Gastroesophageal sphincter (tissue), 4 donors: ENCODE data around the gene TRIM74. TPM values are rescaled to one million over a fixed set of nuclear protein-coding genes. Genes with fewer than 3 reads are reported as not detected.
"Not testable (repeated sequence)": the region's sequence is repeated elsewhere in the genome, so short reads cannot be mapped to it uniquely, and the experiment has no call there.

ENCODE experiments used
- ATAC-seq: fragments of 150-250 bp; one replicate; pipeline ENCODE4 v1.9.1; 2016; ENCODE audit warnings: mild to moderate bottlenecking, moderate library complexity
- H3K27ac ChIP-seq, 4 donors: fragments of 200-600 bp; sonication (generic) in 3 of 4; 1 replicate in 3 of 4; 2 replicates in 1 of 4; pipeline ENCODE4 v1.5.1; 2016 to 2019
- H3K27me3 ChIP-seq: fragments of 200-600 bp; sonication (generic); one replicate; pipeline ENCODE4 v1.5.1; 2019
- H3K36me3 ChIP-seq, 2 donors: fragments of 200-600 bp; sonication (generic); one replicate each; pipeline ENCODE4 v1.5.1; 2019; ENCODE audit warnings: control low read depth in 1 of 2
- H3K4me1 ChIP-seq, 3 donors: fragments of 200-600 bp; sonication (generic); 1 replicate in 2 of 3; 2 replicates in 1 of 3; pipeline ENCODE4 v1.5.1; 2016 to 2019; ENCODE audit warnings: control low read depth in 2 of 3
- H3K4me3 ChIP-seq, 2 donors: fragments of 200-600 bp; sonication (generic); one replicate each; pipeline ENCODE4 v1.5.1; 2019; ENCODE audit warnings: mild to moderate bottlenecking in 1 of 2, moderate library complexity in 1 of 2
- H3K9me3 ChIP-seq, 3 donors: fragments of 200-600 bp; sonication (generic); one replicate each; pipeline ENCODE4 v1.5.1; 2017 to 2019; ENCODE audit warnings: control low read depth in 2 of 3
- whole genome bisulfite sequencing, 2 donors: methylation state at CpG; one replicate each; pipeline ENCODE4 v1.1.5; 2018; ENCODE audit warnings: low coverage in 1 of 2; 5-methylcytosine and 5-hydroxymethylcytosine counted together
- total RNA-seq, 4 donors: library from RNA; depleted of rRNA; stranded (reverse); fragments of >200 nt; gene quantifications; one replicate each; pipeline ENCODE4 v1.1.0, GENCODE V29; 2016
- TF ChIP-seq, protein P1 (sequence below), 4 experiments: fragments of 200-600 bp in 2 of 4; fragments of 450-650 bp in 2 of 4; sonication (generic) in 1 of 4; IDR thresholded peaks; one replicate each; pipeline ENCODE4 v1.5.1; 2017 to 2019; ENCODE audit warnings: antibody characterized with exemption in 4 of 4, mild to moderate bottlenecking in 2 of 4, moderate library complexity in 2 of 4

TRIM74 gene
- total RNA-seq, 4 donors from 2014 or later: 2.6 TPM; not detected in 3

DNA sequence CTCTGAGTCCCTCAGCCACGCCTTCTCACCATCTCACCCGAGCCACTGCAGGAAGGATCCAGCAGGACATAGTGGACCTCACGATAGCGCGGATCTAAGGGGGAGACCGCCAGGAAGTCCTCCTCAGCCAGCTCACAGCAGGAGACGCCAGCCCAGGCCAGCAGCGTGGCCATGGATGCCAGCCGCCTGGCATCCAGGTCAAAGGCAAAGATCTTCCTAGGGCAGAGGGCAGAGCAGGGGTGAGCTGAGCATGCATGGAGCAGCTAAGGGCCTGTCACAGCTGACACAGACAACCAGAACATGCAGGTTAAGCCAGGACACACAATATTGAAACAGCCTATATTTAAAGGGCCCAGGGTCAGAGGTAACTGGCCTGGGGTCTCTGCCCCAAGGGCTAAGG is 20.0 kb downstream of the TRIM74 start:
- not testable (repeated sequence) for ATAC-seq, H3K27me3 ChIP-seq, H3K9me3 ChIP-seq, H3K4me3 ChIP-seq, H3K4me1 ChIP-seq, H3K27ac ChIP-seq
- WGBS, 2 donors: 90% methylated on average over 2 of the region's 9 CpGs; no CpG with 5 or more reads in 1 of the 2 donors
- peaks cover 0 to 34% of the 10 kb centered on the region in 2 donors for H3K36me3 ChIP-seq

DNA sequence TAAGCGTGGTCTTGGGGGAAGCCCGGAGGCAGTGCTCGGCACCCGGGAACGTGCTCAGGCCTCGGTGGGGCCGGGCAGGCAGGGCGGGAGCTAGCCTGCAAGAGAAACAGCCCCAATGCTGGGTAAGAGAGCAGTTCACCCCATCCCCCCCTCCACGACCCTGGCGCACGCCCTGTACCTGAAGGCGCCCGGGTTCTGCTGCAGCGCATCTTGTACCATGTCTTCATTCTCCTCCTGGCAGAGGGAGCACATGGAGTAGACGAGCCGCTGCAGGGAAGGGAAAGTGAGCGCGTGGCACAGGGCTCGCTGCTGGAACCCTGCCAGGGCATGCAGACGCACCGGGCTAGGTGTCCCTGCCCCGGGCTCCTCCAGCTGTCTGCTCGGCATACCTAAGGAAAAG is 20.6 kb downstream of the TRIM74 start:
- H3K27ac ChIP-seq, H3K27me3 ChIP-seq, H3K9me3 ChIP-seq, H3K4me3 ChIP-seq, H3K4me1 ChIP-seq, ATAC-seq: not testable (repeated sequence)
- WGBS, 2 donors: 53% methylated on average over 7 of the region's 23 CpGs; no CpG with 5 or more reads in 1 of the 2 donors
- H3K36me3 ChIP-seq: peaks cover 0 to 36% of the 10 kb centered on the region in 2 donors

DNA sequence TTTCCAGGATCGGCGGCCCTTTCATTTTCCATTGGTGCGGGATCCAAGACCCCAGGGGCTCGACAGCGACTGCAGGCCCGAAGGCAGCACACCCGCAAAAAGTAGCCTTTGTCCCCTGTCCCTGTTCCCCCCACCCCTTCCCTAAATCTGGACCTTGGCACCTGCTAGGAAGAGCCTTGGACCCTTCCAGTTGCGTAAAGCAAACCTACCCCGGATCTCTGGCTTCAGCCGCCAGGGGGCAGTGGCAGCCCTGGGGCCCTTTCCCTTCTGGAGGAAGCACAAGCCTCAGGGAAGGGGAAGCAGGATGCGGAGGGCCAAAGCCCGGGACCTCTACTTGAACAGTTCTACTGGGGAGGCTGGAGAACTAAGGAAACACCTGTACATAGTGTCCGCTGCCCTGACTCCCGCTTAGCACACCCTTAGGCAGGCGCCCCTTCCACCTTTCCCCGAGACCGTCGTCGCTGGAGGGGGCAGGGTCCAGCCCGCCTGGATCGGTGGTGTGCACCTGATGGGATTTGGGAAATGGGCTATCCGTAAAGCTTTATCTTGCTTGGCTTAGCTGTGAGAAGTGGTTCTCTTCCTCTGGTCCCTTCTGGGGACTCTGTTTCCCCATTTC is 23.0 kb downstream of the TRIM74 start:
- not testable (repeated sequence) for H3K4me3 ChIP-seq, H3K9me3 ChIP-seq, H3K4me1 ChIP-seq, ATAC-seq, H3K27me3 ChIP-seq, H3K27ac ChIP-seq
- WGBS, 2 donors: 72% methylated on average over 5 of the region's 22 CpGs; no CpG with 5 or more reads in 1 of the 2 donors
- TF ChIP-seq, protein P1, sequence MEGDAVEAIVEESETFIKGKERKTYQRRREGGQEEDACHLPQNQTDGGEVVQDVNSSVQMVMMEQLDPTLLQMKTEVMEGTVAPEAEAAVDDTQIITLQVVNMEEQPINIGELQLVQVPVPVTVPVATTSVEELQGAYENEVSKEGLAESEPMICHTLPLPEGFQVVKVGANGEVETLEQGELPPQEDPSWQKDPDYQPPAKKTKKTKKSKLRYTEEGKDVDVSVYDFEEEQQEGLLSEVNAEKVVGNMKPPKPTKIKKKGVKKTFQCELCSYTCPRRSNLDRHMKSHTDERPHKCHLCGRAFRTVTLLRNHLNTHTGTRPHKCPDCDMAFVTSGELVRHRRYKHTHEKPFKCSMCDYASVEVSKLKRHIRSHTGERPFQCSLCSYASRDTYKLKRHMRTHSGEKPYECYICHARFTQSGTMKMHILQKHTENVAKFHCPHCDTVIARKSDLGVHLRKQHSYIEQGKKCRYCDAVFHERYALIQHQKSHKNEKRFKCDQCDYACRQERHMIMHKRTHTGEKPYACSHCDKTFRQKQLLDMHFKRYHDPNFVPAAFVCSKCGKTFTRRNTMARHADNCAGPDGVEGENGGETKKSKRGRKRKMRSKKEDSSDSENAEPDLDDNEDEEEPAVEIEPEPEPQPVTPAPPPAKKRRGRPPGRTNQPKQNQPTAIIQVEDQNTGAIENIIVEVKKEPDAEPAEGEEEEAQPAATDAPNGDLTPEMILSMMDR (IDR thresholded peaks at IDR 0.05): peak in 2 of 4 experiments; percentile 33 to 36
- H3K36me3 ChIP-seq: peaks cover 0 to 49% of the 10 kb centered on the region in 2 donors

DNA sequence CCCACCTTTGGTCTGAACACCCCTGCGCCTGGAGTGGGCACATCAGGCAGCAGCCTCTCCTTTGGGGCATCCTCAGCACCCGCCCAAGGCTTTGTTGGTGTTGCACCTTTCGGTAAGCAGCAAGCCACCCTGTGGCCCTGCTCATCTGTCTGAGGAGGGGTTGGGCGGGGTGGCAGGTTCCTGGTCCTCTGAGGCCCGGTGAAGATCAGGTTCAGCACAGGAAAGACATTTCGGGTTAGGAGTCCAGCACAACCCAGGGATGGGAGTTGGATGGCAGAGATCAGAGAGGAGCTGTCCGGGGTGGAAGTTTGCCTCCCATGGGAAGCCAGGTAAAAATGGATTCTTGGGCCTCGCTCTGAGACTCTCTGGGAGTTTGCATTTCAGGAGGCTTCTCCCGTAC is 23.7 kb downstream of the TRIM74 start:
- H3K9me3 ChIP-seq, H3K27me3 ChIP-seq, ATAC-seq, H3K27ac ChIP-seq, H3K4me1 ChIP-seq, H3K4me3 ChIP-seq: not testable (repeated sequence)
- H3K36me3 ChIP-seq: peaks cover 0 to 54% of the 10 kb centered on the region in 2 donors
- 78% methylated on average over 3 of the region's 9 CpGs; no CpG with 5 or more reads in 1 of the 2 donors for WGBS, 2 donors

DNA sequence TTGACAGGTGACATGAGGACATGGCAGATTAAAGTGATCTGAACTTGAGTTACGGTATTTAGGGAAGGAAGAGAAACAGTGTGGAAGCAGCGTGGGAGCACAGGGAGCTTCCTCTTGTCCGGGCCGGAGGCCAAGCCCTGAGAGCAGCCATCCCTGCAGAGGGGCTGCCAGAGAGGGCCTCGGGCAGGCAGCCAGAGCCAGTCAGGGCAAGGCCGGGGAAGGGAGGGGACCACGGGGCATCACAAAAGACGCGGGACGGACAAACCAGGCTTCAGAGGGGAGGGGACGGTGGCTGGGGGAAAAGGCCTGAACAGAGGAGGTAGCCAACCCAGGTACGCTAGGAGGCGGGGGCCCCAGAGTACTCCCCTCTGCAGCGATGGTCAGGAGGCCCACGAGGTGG is 24.3 kb downstream of the TRIM74 start:
- H3K9me3 ChIP-seq, H3K27me3 ChIP-seq, H3K4me3 ChIP-seq, H3K27ac ChIP-seq, H3K4me1 ChIP-seq, ATAC-seq: not testable (repeated sequence)
- WGBS, 2 donors: 33% methylated on average over 3 of the region's 15 CpGs; no CpG with 5 or more reads in 1 of the 2 donors
- H3K36me3 ChIP-seq: peaks cover 0 to 58% of the 10 kb centered on the region in 2 donors

DNA sequence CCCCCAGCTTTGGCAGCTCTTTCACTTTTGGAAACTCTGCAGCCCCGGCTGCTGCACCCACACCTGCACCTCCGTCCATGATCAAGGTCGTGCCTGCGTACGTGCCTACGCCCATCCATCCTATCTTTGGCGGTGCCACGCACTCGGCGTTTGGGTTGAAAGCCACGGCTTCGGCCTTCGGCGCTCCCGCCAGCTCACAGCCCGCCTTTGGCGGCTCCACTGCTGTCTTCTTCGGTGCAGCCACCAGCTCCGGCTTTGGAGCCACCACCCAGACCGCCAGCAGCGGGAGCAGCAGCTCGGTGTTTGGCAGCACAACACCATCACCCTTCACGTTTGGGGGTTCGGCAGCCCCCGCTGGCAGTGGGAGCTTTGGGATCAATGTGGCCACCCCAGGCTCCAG is 26.3 kb downstream of the TRIM74 start:
- ATAC-seq, H3K27ac ChIP-seq, H3K9me3 ChIP-seq, H3K4me1 ChIP-seq, H3K27me3 ChIP-seq, H3K4me3 ChIP-seq: not testable (repeated sequence)
- peaks cover 0 to 59% of the 10 kb centered on the region in 2 donors for H3K36me3 ChIP-seq
- WGBS, 2 donors: no CpG with 5 or more reads among the region's 25 CpGs

DNA sequence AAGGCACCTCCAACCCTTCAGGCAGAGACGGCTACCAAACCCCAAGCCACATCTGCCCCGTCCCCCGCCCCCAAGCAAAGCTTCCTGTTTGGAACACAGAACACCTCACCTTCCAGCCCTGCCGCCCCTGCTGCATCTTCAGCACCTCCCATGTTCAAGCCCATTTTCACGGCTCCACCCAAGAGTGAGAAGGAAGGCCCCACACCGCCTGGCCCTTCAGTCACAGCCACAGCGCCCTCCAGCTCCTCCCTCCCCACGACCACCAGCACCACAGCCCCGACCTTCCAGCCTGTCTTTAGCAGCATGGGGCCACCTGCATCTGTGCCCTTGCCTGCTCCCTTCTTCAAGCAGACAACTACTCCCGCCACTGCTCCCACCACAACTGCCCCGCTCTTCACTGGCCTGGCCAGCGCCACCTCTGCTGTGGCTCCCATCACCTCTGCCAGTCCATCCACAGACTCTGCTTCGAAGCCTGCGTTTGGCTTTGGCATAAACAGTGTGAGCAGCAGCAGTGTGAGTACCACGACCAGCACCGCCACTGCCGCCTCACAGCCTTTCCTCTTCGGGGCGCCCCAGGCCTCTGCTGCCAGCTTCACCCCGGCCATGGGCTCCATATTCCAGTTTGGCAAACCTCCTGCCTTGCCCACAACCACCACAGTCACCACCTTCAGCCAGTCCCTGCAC is 27.1 kb downstream of the TRIM74 start:
- not testable (repeated sequence) for H3K27me3 ChIP-seq, H3K4me1 ChIP-seq, H3K9me3 ChIP-seq, ATAC-seq, H3K4me3 ChIP-seq, H3K27ac ChIP-seq
- WGBS, 2 donors: 72% methylated on average over 5 of the region's 20 CpGs; no CpG with 5 or more reads in 1 of the 2 donors
- H3K36me3 ChIP-seq: peaks cover 0 to 60% of the 10 kb centered on the region in 2 donors

DNA sequence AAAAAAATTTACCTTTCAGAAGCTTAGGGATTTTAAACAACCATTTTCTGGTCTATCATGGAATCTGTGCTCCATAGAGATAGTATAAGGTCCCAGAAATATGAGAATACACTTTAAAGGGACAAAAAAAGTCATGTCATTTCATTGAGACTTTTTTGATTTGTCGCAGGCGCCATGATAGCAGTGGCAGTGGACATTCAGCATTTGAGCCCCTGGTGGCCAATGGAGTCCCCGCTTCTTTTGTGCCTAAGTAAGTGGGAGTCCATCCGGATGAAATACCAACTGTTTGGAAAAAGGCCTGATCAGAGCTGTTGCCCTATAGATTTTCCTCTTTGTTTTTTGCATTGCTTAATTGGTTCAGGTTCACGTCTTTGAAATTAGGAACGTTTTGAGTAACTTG is 41.0 kb downstream of the TRIM74 start:
- ATAC-seq, H3K4me3 ChIP-seq, H3K27ac ChIP-seq, H3K9me3 ChIP-seq, H3K27me3 ChIP-seq: not testable (repeated sequence)
- Histone ChIP-seq H3K4me1 (peaks cover 5 to 29% (median 14%) of the 10 kb centered on the region in 3 donors), H3K36me3 (peaks cover 0 to 61% of the 10 kb centered on the region in 2 donors)
- 75 to 89% methylated on average over 6 of the region's 6 CpGs for WGBS, 2 donors

DNA sequence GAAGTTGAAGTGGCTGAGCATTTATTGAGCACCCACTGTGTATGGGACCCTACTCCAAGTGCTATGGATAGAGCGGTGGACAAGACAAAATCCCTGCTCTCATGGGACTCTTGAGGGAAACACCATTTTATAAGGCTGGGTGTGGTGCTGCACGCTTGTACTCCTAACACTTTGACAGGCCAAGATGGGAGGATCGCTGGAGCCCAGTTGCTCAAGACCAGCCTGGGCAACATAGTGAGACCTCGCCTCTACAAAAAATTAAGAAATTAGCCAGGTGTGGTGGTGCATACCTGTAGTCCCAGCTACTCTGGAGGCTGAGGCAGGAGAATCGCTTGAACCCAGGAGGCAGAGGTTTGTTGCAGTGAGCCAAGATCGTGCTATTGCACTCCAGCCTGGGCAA is 41.5 kb downstream of the TRIM74 start:
- WGBS, 2 donors: 79 to 82% methylated on average over 3 to 4 of the region's 6 CpGs
- peaks cover 0 to 58% of the 10 kb centered on the region in 2 donors for H3K36me3 ChIP-seq
- H3K9me3 ChIP-seq, H3K27ac ChIP-seq, H3K27me3 ChIP-seq, H3K4me3 ChIP-seq, ATAC-seq: not testable (repeated sequence)
- peaks cover 5 to 29% (median 14%) of the 10 kb centered on the region in 3 donors for H3K4me1 ChIP-seq
